WERI-Rb-1 (cell line): Measurements from ENCODE around the gene PSD.

Experiments used
- DNase-seq: peaks from one replicate; pipeline ENCODE4 v3.0.0-alpha.2; 2020
- H3K27ac ChIP-seq: fragments of 250-450 bp; sonication (Bioruptor Pico); 2 replicates; pipeline ENCODE4 v1.5.1; 2020; ENCODE audit warnings: mild to moderate bottlenecking, moderate library complexity
- H3K27me3 ChIP-seq: fragments of 250-450 bp; sonication (Bioruptor Pico); 2 replicates; pipeline ENCODE4 v1.5.1; 2021; ENCODE audit warnings: mild to moderate bottlenecking, low read depth, moderate library complexity; ENCODE audit not compliant: insufficient read depth, severe bottlenecking
- H3K36me3 ChIP-seq: fragments of 250-450 bp; sonication (Bioruptor Pico); 2 replicates; pipeline ENCODE4 v1.5.1; 2020; ENCODE audit warnings: mild to moderate bottlenecking, moderate library complexity
- H3K4me3 ChIP-seq: 2 replicates; pipeline ENCODE4 v1.5.1; 2011; ENCODE audit warnings: low read depth, mild to moderate bottlenecking, control low read depth, low read length
- H3K9me3 ChIP-seq: fragments of 250-450 bp; sonication (Bioruptor Pico); 2 replicates; pipeline ENCODE4 v1.5.1; 2021; ENCODE audit warnings: mild to moderate bottlenecking, moderate library complexity; ENCODE audit not compliant: severe bottlenecking
- TF ChIP-seq, protein P1 (sequence below): IDR thresholded peaks from 2 replicates; pipeline ENCODE4 v1.5.1; 2011; ENCODE audit warnings: low read depth, mild to moderate bottlenecking, control low read depth, inconsistent platforms, low read length

The PSD gene

GRCh38 chr10:102411341-102412255 is 7.0 kb downstream of the PSD start:
- DNase-seq = no peak
- Histone ChIP-seq H3K9me3 (no peaks in the 10 kb centered on the region), H3K27ac (no peak overlapping the region), H3K36me3 (peaks cover 75% of the 10 kb centered on the region), H3K27me3 (no peaks in the 10 kb centered on the region), H3K4me3 (no peak overlapping the region)
- TF ChIP-seq, protein P1, sequence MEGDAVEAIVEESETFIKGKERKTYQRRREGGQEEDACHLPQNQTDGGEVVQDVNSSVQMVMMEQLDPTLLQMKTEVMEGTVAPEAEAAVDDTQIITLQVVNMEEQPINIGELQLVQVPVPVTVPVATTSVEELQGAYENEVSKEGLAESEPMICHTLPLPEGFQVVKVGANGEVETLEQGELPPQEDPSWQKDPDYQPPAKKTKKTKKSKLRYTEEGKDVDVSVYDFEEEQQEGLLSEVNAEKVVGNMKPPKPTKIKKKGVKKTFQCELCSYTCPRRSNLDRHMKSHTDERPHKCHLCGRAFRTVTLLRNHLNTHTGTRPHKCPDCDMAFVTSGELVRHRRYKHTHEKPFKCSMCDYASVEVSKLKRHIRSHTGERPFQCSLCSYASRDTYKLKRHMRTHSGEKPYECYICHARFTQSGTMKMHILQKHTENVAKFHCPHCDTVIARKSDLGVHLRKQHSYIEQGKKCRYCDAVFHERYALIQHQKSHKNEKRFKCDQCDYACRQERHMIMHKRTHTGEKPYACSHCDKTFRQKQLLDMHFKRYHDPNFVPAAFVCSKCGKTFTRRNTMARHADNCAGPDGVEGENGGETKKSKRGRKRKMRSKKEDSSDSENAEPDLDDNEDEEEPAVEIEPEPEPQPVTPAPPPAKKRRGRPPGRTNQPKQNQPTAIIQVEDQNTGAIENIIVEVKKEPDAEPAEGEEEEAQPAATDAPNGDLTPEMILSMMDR = no peak

- Histone ChIP-seq H3K4me3 (no peak overlapping the region), H3K9me3 (no peaks in the 10 kb centered on the region), H3K27ac (no peak overlapping the region), H3K27me3 (no peaks in the 10 kb centered on the region), H3K36me3 (peaks cover 73% of the 10 kb centered on the region)
- DNase-seq = no peak
- TF ChIP-seq, protein P1 = no peak
Observed at GRCh38 chr10:102410429-102411073, 8.0 kb downstream of the PSD start.

DNA sequence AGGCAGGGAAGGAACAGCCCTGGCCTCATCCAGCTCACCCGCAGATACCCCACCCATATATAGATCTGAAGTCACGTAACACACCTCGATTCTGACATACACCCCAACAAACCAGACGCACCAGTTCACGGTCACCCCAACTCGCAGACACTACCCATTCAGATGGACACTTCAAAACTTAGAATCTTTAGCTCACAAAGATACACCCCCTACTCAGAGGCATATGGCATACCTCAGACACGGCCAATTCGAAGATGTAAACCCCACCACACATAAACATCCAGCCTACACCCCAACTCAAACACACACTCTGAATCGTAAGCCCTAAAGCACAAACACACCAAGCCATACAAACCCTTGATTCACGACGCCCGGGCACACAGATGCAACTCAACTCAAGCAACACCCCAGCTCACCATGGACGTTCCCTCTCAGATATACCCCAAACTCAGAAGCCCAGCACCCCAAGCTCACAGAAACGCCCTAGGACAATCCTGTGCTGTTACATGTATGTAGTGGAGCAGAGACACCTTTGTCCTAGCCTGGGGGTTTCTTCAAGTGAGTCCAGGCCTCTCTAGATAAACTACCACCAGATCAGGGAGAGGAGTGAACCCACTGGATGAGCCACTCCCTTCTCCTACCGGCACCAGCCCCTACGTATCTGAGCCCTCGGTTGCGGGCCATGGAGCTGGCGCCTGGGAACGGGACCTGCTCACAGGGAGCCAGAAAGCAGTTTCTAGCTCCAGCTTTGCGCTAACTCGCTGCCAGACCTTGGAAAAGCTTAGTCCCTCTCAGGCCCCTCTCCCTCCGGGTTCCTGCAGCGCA is 8.8 kb downstream of the PSD start:
- no peak for DNase-seq
- TF ChIP-seq, protein P1 = no peak
- Histone ChIP-seq H3K27ac (no peak overlapping the region), H3K36me3 (peaks cover 72% of the 10 kb centered on the region), H3K27me3 (no peaks in the 10 kb centered on the region), H3K4me3 (no peak overlapping the region), H3K9me3 (no peaks in the 10 kb centered on the region)

DNA sequence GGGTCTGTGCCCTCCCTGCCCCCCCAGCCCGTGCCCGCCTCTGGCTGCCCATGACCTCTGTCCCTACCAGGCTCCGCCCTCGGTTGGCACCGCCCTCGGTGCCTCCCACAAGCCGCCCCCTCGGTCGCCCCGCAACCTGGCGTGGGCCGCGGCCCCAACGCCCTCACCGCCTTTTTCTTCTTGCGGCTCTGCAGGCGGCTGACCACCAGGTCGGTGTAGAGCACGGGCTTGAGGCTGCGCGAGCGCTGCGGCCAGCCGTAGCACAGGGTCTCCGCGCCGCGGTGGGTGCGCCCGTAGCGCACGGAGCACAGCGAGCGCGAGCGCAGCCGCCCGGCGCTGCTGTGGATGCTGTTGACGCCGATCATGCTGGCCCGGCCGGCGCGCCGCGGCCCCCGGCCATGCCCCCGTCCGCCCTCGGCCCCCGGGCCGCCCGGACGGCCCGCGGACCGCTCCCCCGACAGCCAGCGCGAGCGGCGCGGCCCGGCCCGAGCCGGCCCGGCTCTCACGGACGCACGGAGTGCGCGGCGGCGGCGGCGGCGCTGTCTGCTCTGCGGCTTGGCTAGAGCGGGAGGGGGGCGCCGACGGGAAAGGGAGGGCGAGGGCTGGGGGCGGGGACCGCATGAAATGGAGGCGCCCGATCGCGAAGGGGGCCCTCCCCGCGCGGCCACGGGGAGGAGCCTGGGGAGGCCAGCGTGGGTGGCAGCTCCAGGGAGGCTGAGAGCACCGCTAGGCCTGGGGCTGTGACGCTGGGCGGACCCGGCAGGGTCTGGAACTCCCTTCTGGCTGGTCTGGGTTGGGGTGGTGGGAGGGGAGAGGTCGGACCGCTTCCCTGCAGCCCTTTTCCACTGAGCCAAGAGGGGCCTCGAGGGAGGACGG is 9.6 kb downstream of the PSD start:
- TF ChIP-seq, protein P1 = no peak
- no peak for DNase-seq
- Histone ChIP-seq H3K27ac (no peak overlapping the region), H3K9me3 (no peaks in the 10 kb centered on the region), H3K4me3 (no peak overlapping the region), H3K36me3 (peaks cover 75% of the 10 kb centered on the region), H3K27me3 (no peaks in the 10 kb centered on the region)

DNA sequence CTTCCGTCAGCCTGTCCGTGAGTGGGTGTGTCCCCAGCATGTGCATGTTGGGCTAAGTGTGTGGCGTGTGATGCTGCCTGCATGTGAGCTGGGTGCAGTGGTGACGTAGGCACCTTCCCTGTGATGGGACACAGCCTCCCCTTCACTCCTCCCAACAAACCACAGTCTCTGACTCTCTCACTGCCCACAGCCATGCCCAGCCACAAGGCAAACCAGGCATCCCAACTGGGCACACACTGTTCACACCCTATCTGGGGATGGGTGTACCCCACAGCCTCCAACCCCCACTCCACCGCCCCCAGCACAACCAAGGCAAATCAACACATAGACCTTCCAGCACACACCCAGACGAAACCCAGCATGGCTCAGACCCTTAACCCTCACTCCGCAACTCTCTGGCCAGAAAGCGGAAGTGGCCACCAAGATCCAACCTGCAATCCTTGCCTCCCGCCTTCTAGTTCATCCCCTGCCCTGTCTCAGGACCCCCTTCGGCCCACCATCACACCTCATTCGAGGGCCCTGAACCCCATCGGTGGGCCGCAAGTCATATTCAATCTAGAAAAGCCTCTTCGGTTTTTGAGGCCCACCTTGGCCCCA is 10.4 kb downstream of the PSD start:
- no peak for DNase-seq
- H3K27me3 ChIP-seq = no peaks in the 10 kb centered on the region
- H3K4me3 ChIP-seq = no peak overlapping the region
- H3K36me3 ChIP-seq = peaks cover 75% of the 10 kb centered on the region
- TF ChIP-seq, protein P1 = no peak
- no peak overlapping the region for H3K27ac ChIP-seq
- H3K9me3 ChIP-seq = no peaks in the 10 kb centered on the region
